Left lung (tissue), 10 donors: Measurements from ENCODE around the gene ATP1A3. TPM values are rescaled to one million over a fixed set of nuclear protein-coding genes. Genes with fewer than 3 reads are reported as not detected.
"Not testable (repeated sequence)": the region's sequence is repeated elsewhere in the genome, so short reads cannot be mapped to it uniquely, and the experiment has no call there.

Experiments used
- ATAC-seq: fragments of 200-7000 bp; cut with Tn5 transposase; one replicate; pipeline ENCODE4 v1.9.1; 2020; ENCODE audit warnings: moderate library complexity
- DNase-seq, 4 donors: peaks; one replicate each; pipeline ENCODE4 v3.0.0-alpha.2; 2013 to 2020
- H3K27ac ChIP-seq, 2 donors: fragments of 200-600 bp; sonication (generic) in 1 of 2; one replicate each; pipeline versions ENCODE4 v1.5.0 to v1.8.0; 2020 to 2021
- H3K27me3 ChIP-seq, 2 donors: fragments of 200-600 bp; sonication (generic) in 1 of 2; one replicate each; pipeline versions ENCODE4 v1.5.0 to v1.8.0; 2020 to 2021
- H3K36me3 ChIP-seq, 2 donors: fragments of 200-600 bp; sonication (generic) in 1 of 2; one replicate each; pipeline versions ENCODE4 v1.5.0 to v1.8.0; 2020 to 2021
- H3K4me1 ChIP-seq, 2 donors: fragments of 200-600 bp; one replicate each; pipeline ENCODE4 v1.8.0; 2021
- H3K4me3 ChIP-seq, 2 donors: fragments of 200-600 bp; sonication (generic) in 1 of 2; one replicate each; pipeline versions ENCODE4 v1.5.0 to v1.8.0; 2020 to 2021; ENCODE audit warnings: mild to moderate bottlenecking in 1 of 2
- H3K9me3 ChIP-seq, 2 donors: fragments of 200-600 bp; sonication (generic) in 1 of 2; one replicate each; pipeline versions ENCODE4 v1.5.0 to v1.8.0; 2020 to 2021
- intact Hi-C, 2 donors: fragments of 100-400 bp; cut with DNase I; formaldehyde crosslinking; loops; one replicate each; pipeline versions ENCODE4 v1.11.2 to v1.14.2; 2022
- polyA plus RNA-seq, 6 donors: library from polyadenylated mRNA; unstranded; fragments of 120-200 nt; gene quantifications; one replicate each; pipeline ENCODE4 v1.2.1, GENCODE V29; 2013; ENCODE audit not compliant: insufficient read length in 6 of 6
- total RNA-seq, 2 donors: library from RNA; stranded (reverse); fragmentation: NEBNext Ultra II Directional; extraction: Animal tissue kit (Norgen Biotek cat#: 25700); gene quantifications; one replicate each; pipeline ENCODE4 v1.2.1, GENCODE V29; 2021
- TF ChIP-seq, protein P1 (sequence below), 2 donors: fragments of 200-600 bp; sonication (generic) in 1 of 2; IDR thresholded peaks; one replicate each; pipeline versions ENCODE4 v1.5.0 to v1.8.0; 2021; ENCODE audit warnings: antibody characterized with exemption in 2 of 2
- donor health status: DM: no; HTN: yes; CAD: no.
- donor health status: DM: no; HTN: no; CAD: no.

ATP1A3 gene
- total and polyA plus RNA-seq, 8 donors, result 0.20 to 0.86 (median 0.40) TPM; not detected in 3

- H3K4me3 ChIP-seq, result peak overlapping the region; percentile 32 to 40
- no peaks in the 10 kb centered on the region for H3K9me3 ChIP-seq
- ATAC-seq (peak; percentile 72), DNase-seq (peak in 2 of 4 donors; percentile 30 to 84)
- no peak overlapping the region for H3K27ac ChIP-seq
- peaks cover 14 to 58% of the 10 kb centered on the region in 2 donors for H3K27me3 ChIP-seq
- intact Hi-C loops, result loop anchor here (5.0 to 10.0 kb wide), 2 partner anchors 68 to 75 kb away; partner anchors contain the start of gene RPS19 (in 1 of the 2)
- H3K36me3 ChIP-seq, result no peaks in the 10 kb centered on the region
- TF ChIP-seq, protein P1, sequence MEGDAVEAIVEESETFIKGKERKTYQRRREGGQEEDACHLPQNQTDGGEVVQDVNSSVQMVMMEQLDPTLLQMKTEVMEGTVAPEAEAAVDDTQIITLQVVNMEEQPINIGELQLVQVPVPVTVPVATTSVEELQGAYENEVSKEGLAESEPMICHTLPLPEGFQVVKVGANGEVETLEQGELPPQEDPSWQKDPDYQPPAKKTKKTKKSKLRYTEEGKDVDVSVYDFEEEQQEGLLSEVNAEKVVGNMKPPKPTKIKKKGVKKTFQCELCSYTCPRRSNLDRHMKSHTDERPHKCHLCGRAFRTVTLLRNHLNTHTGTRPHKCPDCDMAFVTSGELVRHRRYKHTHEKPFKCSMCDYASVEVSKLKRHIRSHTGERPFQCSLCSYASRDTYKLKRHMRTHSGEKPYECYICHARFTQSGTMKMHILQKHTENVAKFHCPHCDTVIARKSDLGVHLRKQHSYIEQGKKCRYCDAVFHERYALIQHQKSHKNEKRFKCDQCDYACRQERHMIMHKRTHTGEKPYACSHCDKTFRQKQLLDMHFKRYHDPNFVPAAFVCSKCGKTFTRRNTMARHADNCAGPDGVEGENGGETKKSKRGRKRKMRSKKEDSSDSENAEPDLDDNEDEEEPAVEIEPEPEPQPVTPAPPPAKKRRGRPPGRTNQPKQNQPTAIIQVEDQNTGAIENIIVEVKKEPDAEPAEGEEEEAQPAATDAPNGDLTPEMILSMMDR (IDR thresholded peaks at IDR 0.05), result no peak
- H3K4me1 ChIP-seq, result peaks cover 0 to 15% of the 10 kb centered on the region in 2 donors
These were observed 53.9 kb downstream of the ATP1A3 start for GRCh38 chr19:41939861-41940730.

DNA sequence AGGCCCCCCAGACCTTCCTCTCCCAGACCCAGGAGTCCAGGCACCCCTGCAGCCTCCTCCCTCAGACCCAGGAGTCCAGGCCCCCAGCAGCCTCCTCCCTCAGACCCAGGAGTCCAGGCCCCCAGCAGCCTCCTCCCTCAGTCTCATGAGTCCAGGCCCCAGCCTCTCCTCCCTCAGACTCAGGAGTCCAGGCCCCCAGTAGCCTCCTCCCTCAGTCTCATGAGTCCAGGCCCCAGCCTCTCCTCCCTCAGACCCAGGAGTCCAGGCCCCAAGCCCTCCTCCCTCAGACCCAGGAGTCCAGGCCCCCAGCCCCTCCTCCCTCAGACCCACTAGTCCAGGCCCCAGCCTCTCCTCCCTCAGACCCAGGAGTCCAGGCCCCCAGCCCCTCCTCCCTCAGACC is 54.8 kb downstream of the ATP1A3 start:
- H3K9me3 ChIP-seq, H3K27ac ChIP-seq, DNase-seq, H3K36me3 ChIP-seq, H3K4me3 ChIP-seq, ATAC-seq: not testable (repeated sequence)
- intact Hi-C loops, result loop anchor here (5.0 to 10.0 kb wide), 2 partner anchors 67 to 74 kb away; partner anchors contain the start of gene RPS19 (in 1 of the 2)
- Histone ChIP-seq H3K4me1 (peaks cover 0 to 18% of the 10 kb centered on the region in 2 donors), H3K27me3 (peaks cover 16 to 64% of the 10 kb centered on the region in 2 donors)

DNA sequence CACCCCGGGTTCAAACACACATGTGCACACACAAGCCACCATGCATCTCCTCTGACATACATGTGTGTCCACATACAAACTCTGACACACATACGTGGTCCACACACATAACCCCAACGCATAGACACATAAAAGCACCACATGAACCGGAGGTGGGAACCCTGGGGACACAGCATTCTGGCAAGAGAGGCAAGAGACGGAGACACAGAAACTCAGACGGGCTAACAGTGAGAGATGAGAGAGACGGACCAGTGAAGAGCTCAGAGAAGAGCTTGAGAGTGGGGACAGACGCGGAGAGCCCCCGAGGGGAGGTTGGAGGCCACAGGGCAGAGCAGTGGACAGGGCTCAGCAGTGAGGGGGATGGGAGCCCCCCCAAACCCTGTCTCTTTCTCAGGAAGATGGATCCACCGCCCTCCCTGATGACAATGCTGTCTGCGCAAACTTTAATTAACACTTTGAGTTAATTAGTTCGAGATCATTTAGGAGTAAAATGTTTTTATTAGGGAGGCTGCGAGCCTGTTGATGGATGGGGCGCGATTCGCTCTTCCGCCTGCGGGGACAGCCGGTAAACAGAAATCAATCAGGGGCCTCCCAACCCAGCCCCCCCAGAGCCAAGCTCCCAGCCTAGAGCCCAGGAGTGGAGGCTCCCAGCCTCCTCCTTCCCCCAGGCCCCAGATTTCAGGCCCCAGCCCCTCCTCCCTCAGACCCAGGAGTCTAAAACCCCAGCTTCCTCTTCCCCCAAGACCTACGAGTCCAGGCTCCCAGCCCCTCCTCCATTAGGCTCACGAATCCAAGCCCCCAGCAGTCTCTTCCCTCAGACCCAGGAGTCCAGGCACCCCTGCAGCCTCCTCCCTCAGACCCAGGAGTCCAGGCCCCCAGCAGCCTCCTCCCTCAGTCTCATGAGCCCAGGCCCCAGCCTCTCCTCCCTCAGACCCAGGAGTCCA is 56.2 kb downstream of the ATP1A3 start:
- ATAC-seq (no peak), DNase-seq (no peak)
- H3K4me3 ChIP-seq, result no peak overlapping the region
- TF ChIP-seq, protein P1 (IDR thresholded peaks at IDR 0.05), result no peak
- H3K36me3 ChIP-seq, result no peaks in the 10 kb centered on the region
- H3K27me3 ChIP-seq, result peaks cover 16 to 75% of the 10 kb centered on the region in 2 donors
- intact Hi-C loops, result loop anchor here (5.0 to 10.0 kb wide), 2 partner anchors 65 to 73 kb away; partner anchors contain the start of gene RPS19 (in 1 of the 2)
- H3K27ac ChIP-seq, result no peak overlapping the region
- H3K4me1 ChIP-seq, result peaks cover 0 to 18% of the 10 kb centered on the region in 2 donors
- no peaks in the 10 kb centered on the region for H3K9me3 ChIP-seq

DNA sequence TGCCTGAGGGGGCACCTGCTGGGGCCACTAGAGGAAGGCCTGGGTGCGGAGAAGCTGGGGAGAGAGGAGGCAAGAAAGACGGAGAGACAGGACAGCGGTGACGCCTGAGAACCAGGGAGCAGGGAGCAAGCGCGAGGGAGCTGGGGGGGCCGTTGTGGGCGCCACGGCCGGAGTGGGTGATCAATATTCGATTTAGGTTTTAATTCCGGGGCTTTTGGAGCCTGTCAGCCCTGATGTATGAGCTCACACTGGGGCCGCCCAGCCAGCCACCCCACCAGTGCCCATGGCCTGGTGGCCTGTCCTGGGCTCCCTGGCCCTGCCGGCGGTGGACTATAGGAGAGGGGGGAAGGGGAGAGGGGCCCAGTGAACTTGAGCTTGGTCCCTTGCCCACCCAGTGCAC is 57.1 kb downstream of the ATP1A3 start:
- ATAC-seq, result no peak
- H3K36me3 ChIP-seq, result no peaks in the 10 kb centered on the region

GRCh38 chr19:41936416-41936850 is 57.6 kb downstream of the ATP1A3 start:
- intact Hi-C loops, result loop anchor here (5.0 to 10.0 kb wide), 2 partner anchors 64 to 72 kb away; partner anchors contain the start of gene RPS19 (in 1 of the 2)
- Histone ChIP-seq H3K36me3 (no peaks in the 10 kb centered on the region), H3K9me3 (no peaks in the 10 kb centered on the region), H3K4me1 (peaks cover 0 to 18% of the 10 kb centered on the region in 2 donors), H3K27ac (no peak overlapping the region), H3K4me3 (no peak overlapping the region), H3K27me3 (peaks cover 19 to 82% of the 10 kb centered on the region in 2 donors)
- TF ChIP-seq, protein P1 (IDR thresholded peaks at IDR 0.05), result no peak
- no peak for DNase-seq
- no peak for ATAC-seq

More for the DNA sequence above, 57.1 kb downstream of the ATP1A3 start:
- TF ChIP-seq, protein P1 (IDR thresholded peaks at IDR 0.05), result no peak
- Histone ChIP-seq H3K9me3 (no peaks in the 10 kb centered on the region), H3K4me1 (peaks cover 0 to 18% of the 10 kb centered on the region in 2 donors), H3K27ac (no peak overlapping the region), H3K27me3 (peaks cover 16 to 82% of the 10 kb centered on the region in 2 donors), H3K4me3 (no peak overlapping the region)
- DNase-seq, result no peak
- intact Hi-C loops, result loop anchor here (5.0 to 10.0 kb wide), 2 partner anchors 65 to 72 kb away; partner anchors contain the start of gene RPS19 (in 1 of the 2)
